Heart right ventricle (tissue), 16 donors: ENCODE measurements around the gene ARHGAP42. TPM values are rescaled to one million over a fixed set of nuclear protein-coding genes. Genes with fewer than 3 reads are reported as not detected.
A peak's percentile ranks its signal among the peaks of the same experiment; 100 is the strongest.

Experiments used
- ATAC-seq, 8 donors: fragments of 200-7000 bp; cut with Tn5 transposase; one replicate each; pipeline ENCODE4 v1.9.1; 2020; ENCODE audit warnings: mild to moderate bottlenecking in 8 of 8, moderate library complexity in 8 of 8, moderate number of reproducible peaks in 1 of 8
- DNase-seq, 2 donors: peaks; one replicate each; pipeline ENCODE4 v3.0.0-alpha.2; 2020
- H3K27ac ChIP-seq, 10 donors: fragments of 200-600 bp; sonication (generic) in 2 of 10; one replicate each; pipeline versions ENCODE4 v1.5.0 to v1.8.0; 2020 to 2022; ENCODE audit warnings: mild to moderate bottlenecking in 3 of 10
- H3K27me3 ChIP-seq, 7 donors: fragments of 200-600 bp; one replicate each; pipeline ENCODE4 v1.8.0; 2021 to 2022; ENCODE audit warnings: mild to moderate bottlenecking in 2 of 7
- H3K36me3 ChIP-seq, 9 donors: fragments of 200-600 bp; sonication (generic) in 1 of 9; one replicate each; pipeline versions ENCODE4 v1.5.0 to v1.8.0; 2020 to 2022; ENCODE audit warnings: mild to moderate bottlenecking in 2 of 9
- H3K4me1 ChIP-seq, 9 donors: fragments of 200-600 bp; sonication (generic) in 1 of 9; one replicate each; pipeline versions ENCODE4 v1.5.0 to v1.8.0; 2020 to 2022; ENCODE audit warnings: mild to moderate bottlenecking in 4 of 9
- H3K4me3 ChIP-seq, 10 donors: fragments of 200-600 bp; sonication (generic) in 2 of 10; one replicate each; pipeline versions ENCODE4 v1.5.0 to v1.8.0; 2020 to 2022; ENCODE audit warnings: mild to moderate bottlenecking in 7 of 10, moderate library complexity in 2 of 10
- H3K9me3 ChIP-seq, 11 donors: fragments of 200-600 bp in 10 of 11; sonication (generic) in 2 of 11; one replicate each; pipeline versions ENCODE4 v1.5.0 to v1.8.0; 2013 to 2022; ENCODE audit warnings: mild to moderate bottlenecking in 2 of 11, control low read depth in 1 of 11, moderate library complexity in 1 of 11
- WGBS, 2 donors: extraction: QIAGEN DNeasy Blood & Tissue Kit; methylation state at CpG; one replicate each; pipeline ENCODE4 v1.1.7; 2013; ENCODE audit warnings: inconsistent platforms in 1 of 2; 5-methylcytosine and 5-hydroxymethylcytosine counted together
- intact Hi-C, 10 donors: fragments of 100-400 bp; cut with DNase I; formaldehyde crosslinking; loops; one replicate each; pipeline versions ENCODE4 v1.11.1 to v1.14.2; 2022
- polyA plus RNA-seq, 2 donors: library from polyadenylated mRNA; stranded (reverse); fragments of 200-250 nt; gene quantifications; one replicate each; pipeline ENCODE4 v1.2.3, GENCODE V29; 2013
- total RNA-seq, 10 donors: library from RNA; stranded (reverse); fragmentation: NEBNext Ultra II Directional in 3 of 10; extraction: Animal tissue kit (Norgen Biotek cat#: 25700) in 3 of 10; gene quantifications; one replicate each; pipeline versions ENCODE4 v1.2.1 to v1.2.4, GENCODE V29; 2021 to 2023
- TF ChIP-seq, protein P1 (sequence below), 9 donors: fragments of 200-600 bp; sonication (generic) in 2 of 9; IDR thresholded peaks; one replicate each; pipeline versions ENCODE4 v1.5.0 to v1.8.0; 2021 to 2022; ENCODE audit warnings: antibody characterized with exemption in 9 of 9, mild to moderate bottlenecking in 5 of 9, moderate library complexity in 1 of 9
- donor health status: Arrhythmogenic right ventricular cardiomyopathy.
- donor health status: ischemic (EF 13 %, LVEDD 7.1; RV severe dilation, severe dysfunction).
- donor health status: healthy with polysubstance abuse.
- donor health status: DM: no; HTN: yes; CAD: no.
- donor health status: DM: no; HTN: no; CAD: no.
- donor health status: ischemic (EF 25% LVEDD 6.9; RV normal size, moderate dysfunction).
- donor health status: ischemic (EF 25% LVEDD 5.7; RV mildly dilated, moderate dysfunction).
- donor health status: healthy.
- donor health status: DM: yes; HTN: yes; CAD: no.
- donor health status: Ischemic cardiomyopathy.
- donor health status: ischemic (EF 35%, LVEDD 5.7; RV mildly dilated, moderate dysfunction).
- donor health status: nonischemic (EF 11% LVEDD 7.7; RV severe dilation, severe dysfunction).
- donor health status: DM: yes; HTN: yes; CAD: no.
- donor health status: PGD.
- donor health status: ischemic (EF 29% LVEDD 5.4; RV normal size, mild dysfunction).
- donor health status: nonischemic (EF 23%, LVEDD 6.1; RV moderate dilation, normal function).

The ARHGAP42 gene
- total and polyA plus RNA-seq, 12 donors, result 3.9 to 13.1 (median 8.8) TPM

DNA sequence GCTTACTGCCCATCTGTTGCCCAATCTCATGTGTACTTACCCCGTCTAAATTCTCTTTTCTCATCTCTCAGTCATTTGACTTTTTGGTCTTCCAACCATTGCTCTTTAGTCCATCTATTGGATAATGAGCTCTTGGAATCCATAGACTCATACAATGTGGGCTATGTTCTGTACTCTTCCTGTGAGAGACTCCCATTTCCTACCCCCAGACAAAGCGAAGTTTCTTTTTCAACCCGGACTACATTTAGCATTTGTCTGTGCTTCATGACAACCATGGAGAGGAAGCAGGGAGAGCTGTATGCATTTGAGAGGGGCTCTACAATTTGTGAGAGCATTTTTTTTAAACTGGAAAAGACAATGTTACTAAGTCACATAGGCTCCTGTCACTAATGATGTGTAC is 4.0 kb upstream of the ARHGAP42 start:
- Histone ChIP-seq H3K9me3 (no peaks in the 10 kb centered on the region), H3K27me3 (peaks cover 0 to 11% (median 0%) of the 10 kb centered on the region in 7 donors), H3K36me3 (no peaks in the 10 kb centered on the region), H3K27ac (peak overlapping the region in 1 of 10 donors; percentile 49), H3K4me1 (peaks cover 0 to 37% (median 10%) of the 10 kb centered on the region in 9 donors), H3K4me3 (no peak overlapping the region)
- no peak for DNase-seq
- TF ChIP-seq, protein P1, sequence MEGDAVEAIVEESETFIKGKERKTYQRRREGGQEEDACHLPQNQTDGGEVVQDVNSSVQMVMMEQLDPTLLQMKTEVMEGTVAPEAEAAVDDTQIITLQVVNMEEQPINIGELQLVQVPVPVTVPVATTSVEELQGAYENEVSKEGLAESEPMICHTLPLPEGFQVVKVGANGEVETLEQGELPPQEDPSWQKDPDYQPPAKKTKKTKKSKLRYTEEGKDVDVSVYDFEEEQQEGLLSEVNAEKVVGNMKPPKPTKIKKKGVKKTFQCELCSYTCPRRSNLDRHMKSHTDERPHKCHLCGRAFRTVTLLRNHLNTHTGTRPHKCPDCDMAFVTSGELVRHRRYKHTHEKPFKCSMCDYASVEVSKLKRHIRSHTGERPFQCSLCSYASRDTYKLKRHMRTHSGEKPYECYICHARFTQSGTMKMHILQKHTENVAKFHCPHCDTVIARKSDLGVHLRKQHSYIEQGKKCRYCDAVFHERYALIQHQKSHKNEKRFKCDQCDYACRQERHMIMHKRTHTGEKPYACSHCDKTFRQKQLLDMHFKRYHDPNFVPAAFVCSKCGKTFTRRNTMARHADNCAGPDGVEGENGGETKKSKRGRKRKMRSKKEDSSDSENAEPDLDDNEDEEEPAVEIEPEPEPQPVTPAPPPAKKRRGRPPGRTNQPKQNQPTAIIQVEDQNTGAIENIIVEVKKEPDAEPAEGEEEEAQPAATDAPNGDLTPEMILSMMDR (IDR thresholded peaks at IDR 0.05), result no peak
- intact Hi-C loops, result loop anchor here (2.0 to 10.0 kb wide), 13 partner anchors 98 to 252 kb away; no protein-coding TSS in a partner anchor
- no peak for ATAC-seq
- 56 to 62% methylated on average over 3 of the region's 3 CpGs for WGBS, 2 donors

DNA sequence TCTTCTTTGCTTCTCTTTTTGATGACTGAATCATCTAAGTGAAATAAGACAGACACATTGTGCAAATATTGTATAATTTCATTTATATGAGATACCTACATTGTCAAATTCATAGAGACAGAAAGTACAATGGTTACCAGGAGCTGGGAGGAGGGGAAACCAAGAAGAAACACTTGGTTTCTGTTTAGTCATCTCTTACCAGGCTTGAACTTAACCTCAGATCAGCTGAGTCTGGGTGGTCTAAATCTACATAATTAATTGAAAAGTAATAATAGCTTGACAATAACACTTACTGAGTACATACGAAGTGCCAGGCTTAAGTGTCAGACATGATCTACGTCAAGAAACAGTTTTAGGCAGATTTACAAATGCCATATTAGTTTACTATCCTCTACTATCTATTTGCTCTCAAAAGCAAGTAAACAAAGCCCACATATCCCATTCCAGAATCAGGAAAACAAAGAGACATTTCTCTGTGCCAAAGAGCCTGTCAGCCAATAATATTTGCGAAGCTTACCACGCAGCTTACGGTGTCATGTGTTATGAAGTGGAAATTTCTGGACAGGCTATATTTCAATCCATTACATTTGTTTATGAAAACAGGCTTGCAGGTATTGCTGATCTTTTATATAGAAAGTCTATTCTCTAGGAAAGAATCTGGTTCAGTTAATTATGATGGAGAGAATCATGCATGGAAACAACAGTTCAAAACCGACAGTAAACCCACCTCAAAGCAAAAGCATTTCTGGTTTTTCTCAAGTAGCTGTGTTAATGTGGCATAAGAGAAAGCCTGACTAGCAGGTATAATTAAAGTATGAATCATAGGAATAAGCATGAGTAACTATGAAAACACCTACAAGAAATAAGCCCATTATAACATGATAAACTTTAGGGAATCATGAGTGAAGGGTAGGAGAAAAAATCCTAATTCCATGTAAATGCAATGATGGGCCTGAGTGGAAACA is 2.7 kb upstream of the ARHGAP42 start:
- intact Hi-C loops, result loop anchor here (2.0 to 10.0 kb wide), 11 partner anchors 38 to 250 kb away; no protein-coding TSS in a partner anchor
- Histone ChIP-seq H3K27ac (peak overlapping the region in 3 of 10 donors; percentile 11 to 32 (median 12)), H3K4me1 (peaks cover 0 to 48% (median 19%) of the 10 kb centered on the region in 9 donors), H3K4me3 (no peak overlapping the region), H3K9me3 (no peaks in the 10 kb centered on the region), H3K27me3 (peaks cover 0 to 12% (median 0%) of the 10 kb centered on the region in 7 donors), H3K36me3 (no peaks in the 10 kb centered on the region)
- TF ChIP-seq, protein P1 (IDR thresholded peaks at IDR 0.05), result no peak
- ATAC-seq (no peak), DNase-seq (no peak)
- WGBS, 2 donors, result 56 to 63% methylated on average over 6 of the region's 6 CpGs

DNA sequence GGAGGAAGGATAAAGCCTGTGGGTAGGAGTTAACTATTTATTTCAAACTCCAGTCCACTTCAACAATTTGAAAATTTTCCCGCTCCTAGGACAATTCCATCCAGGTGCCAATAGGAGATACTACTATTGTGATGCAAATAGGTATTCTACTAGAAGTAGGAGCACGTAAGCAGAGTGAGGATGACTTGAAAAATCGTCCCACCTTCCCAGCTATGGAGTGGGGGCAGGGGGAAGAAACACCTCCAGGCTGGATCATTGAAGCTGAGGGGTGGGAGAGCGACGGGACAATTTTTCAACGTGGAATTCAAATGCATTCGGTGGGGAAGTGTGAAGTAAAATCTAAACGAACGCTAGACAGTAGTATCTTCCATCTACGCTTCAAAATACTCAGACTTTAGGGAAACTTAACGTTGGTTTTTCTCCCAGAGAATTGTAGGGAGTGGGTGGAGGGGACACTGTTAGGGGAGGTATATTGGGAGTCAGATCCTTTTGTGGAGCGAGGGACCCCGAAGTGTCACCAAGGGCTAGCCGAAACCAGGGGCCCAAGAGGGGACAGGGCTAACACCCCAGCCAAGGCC is 523 bp upstream of the ARHGAP42 start:
- 42 to 43% methylated on average over 14 of the region's 14 CpGs for WGBS, 2 donors
- peaks cover 0 to 12% (median 0%) of the 10 kb centered on the region in 7 donors for H3K27me3 ChIP-seq
- H3K36me3 ChIP-seq, result no peaks in the 10 kb centered on the region
- peaks cover 0 to 50% (median 15%) of the 10 kb centered on the region in 9 donors for H3K4me1 ChIP-seq
- H3K9me3 ChIP-seq, result no peaks in the 10 kb centered on the region
- peak overlapping the region; percentile 58 to 80 (median 73) for H3K4me3 ChIP-seq
- TF ChIP-seq, protein P1 (IDR thresholded peaks at IDR 0.05), result no peak
- peak overlapping the region; percentile 72 to 89 (median 85) for H3K27ac ChIP-seq
- ATAC-seq (no peak), DNase-seq (no peak)
- intact Hi-C loops, result loop anchor here in 6 of 10 donors (2.0 to 10.0 kb wide), 6 partner anchors 36 to 248 kb away; no protein-coding TSS in a partner anchor
